Caco-2 (cell line): Measurements from ENCODE around the gene NSD1. TPM values are rescaled to one million over a fixed set of nuclear protein-coding genes. Genes with fewer than 3 reads are reported as not detected.
A peak's percentile ranks its signal among the peaks of the same experiment; 100 is the strongest.

ENCODE experiments used
- BruUV-seq: library from RNA; stranded (reverse); fragments of 400-500 nt; replicated peaks from 2 replicates; lab custom pipeline; 2021; lab: Mats Ljungman, UMichigan
- CTCF ChIA-PET: fragments of 300-600 bp; sonication (Branson Sonifier 250); formaldehyde crosslinking; loops from one replicate; lab custom pipeline; 2022; ENCODE audit warnings: antibody characterized with exemption; lab: Charles Lee
- POLR2A ChIA-PET: fragments of 300-600 bp; sonication (Branson Sonifier 250); formaldehyde crosslinking; loops from one replicate; lab custom pipeline; 2022; ENCODE audit warnings: antibody characterized with exemption; lab: Charles Lee
- DNase-seq, 2 experiments: peaks; one replicate each; pipeline versions ENCODE4 v3.0.0 to v3.0.0-alpha.2; 2020 to 2022
- H3K27me3 ChIP-seq: replicated peaks from 2 replicates; pipeline ENCODE4 v1.6.0; 2011; ENCODE audit warnings: low read length; ENCODE audit not compliant: control insufficient read depth, insufficient read depth
- H3K36me3 ChIP-seq: 2 replicates; pipeline ENCODE4 v1.5.1; 2011; ENCODE audit warnings: low read length; ENCODE audit not compliant: control insufficient read depth, insufficient read depth
- H3K4me1 ChIP-seq: fragments of 250-450 bp; sonication (Bioruptor Pico); 2 replicates; pipeline ENCODE4 v1.5.1; 2020; ENCODE audit warnings: mild to moderate bottlenecking
- H3K4me3 ChIP-seq: 2 replicates; pipeline ENCODE4 v1.5.1; 2011; ENCODE audit warnings: low read depth, mild to moderate bottlenecking, control low read depth, low read length
- H3K9me3 ChIP-seq: fragments of 250-450 bp; sonication (Bioruptor Pico); 2 replicates; pipeline ENCODE4 v1.5.1; 2020; ENCODE audit warnings: mild to moderate bottlenecking, moderate library complexity
- H3K27ac Mint-ChIP-seq: one replicate; pipeline ENCODE4 v1.8.0; 2022; ENCODE audit warnings: mixed read lengths; ENCODE audit not compliant: unreplicated experiment
- H3K27me3 Mint-ChIP-seq: one replicate; pipeline ENCODE4 v1.8.0; 2022; ENCODE audit warnings: mixed read lengths; ENCODE audit not compliant: insufficient read depth, unreplicated experiment
- H3K36me3 Mint-ChIP-seq: one replicate; pipeline ENCODE4 v1.8.0; 2022; ENCODE audit warnings: mild to moderate bottlenecking, mixed read lengths; ENCODE audit not compliant: insufficient read depth, unreplicated experiment
- H3K4me1 Mint-ChIP-seq: one replicate; pipeline ENCODE4 v1.8.0; 2022; ENCODE audit warnings: low read depth, mixed read lengths; ENCODE audit not compliant: unreplicated experiment
- H3K4me3 Mint-ChIP-seq: one replicate; pipeline ENCODE4 v1.8.0; 2022; ENCODE audit warnings: mild to moderate bottlenecking, moderate library complexity, mixed read lengths; ENCODE audit not compliant: unreplicated experiment
- H3K9me3 Mint-ChIP-seq: one replicate; pipeline ENCODE4 v1.8.0; 2022; ENCODE audit warnings: mixed read lengths; ENCODE audit not compliant: unreplicated experiment
- intact Hi-C: fragments of 100-400 bp; cut with micrococcal nuclease; formaldehyde crosslinking; loops from one replicate; pipeline ENCODE4 v1.10.0; 2022; ENCODE audit not compliant: unreplicated experiment
- total RNA-seq: library from RNA; stranded (reverse); gene quantifications from 2 replicates; pipeline ENCODE4 v1.2.3, GENCODE V29; 2022
- TF ChIP-seq, protein P1 (sequence below), 2 experiments: fragments of 200-600 bp in 1 of 2; IDR thresholded peaks; 1 replicate in 1 of 2; 2 replicates in 1 of 2; pipeline versions ENCODE4 v1.5.1 to v1.8.0; 2011 to 2022; ENCODE audit warnings: antibody characterized with exemption in 1 of 2, control low read depth in 1 of 2, inconsistent platforms in 1 of 2, low read depth in 1 of 2, low read length in 1 of 2, mild to moderate bottlenecking in 1 of 2, moderate library complexity in 1 of 2; ENCODE audit not compliant: insufficient read depth in 1 of 2, severe bottlenecking in 1 of 2, unreplicated experiment in 1 of 2

NSD1 gene
- total RNA-seq, 1 experiment from 2014 or later: 67.4 TPM

DNA sequence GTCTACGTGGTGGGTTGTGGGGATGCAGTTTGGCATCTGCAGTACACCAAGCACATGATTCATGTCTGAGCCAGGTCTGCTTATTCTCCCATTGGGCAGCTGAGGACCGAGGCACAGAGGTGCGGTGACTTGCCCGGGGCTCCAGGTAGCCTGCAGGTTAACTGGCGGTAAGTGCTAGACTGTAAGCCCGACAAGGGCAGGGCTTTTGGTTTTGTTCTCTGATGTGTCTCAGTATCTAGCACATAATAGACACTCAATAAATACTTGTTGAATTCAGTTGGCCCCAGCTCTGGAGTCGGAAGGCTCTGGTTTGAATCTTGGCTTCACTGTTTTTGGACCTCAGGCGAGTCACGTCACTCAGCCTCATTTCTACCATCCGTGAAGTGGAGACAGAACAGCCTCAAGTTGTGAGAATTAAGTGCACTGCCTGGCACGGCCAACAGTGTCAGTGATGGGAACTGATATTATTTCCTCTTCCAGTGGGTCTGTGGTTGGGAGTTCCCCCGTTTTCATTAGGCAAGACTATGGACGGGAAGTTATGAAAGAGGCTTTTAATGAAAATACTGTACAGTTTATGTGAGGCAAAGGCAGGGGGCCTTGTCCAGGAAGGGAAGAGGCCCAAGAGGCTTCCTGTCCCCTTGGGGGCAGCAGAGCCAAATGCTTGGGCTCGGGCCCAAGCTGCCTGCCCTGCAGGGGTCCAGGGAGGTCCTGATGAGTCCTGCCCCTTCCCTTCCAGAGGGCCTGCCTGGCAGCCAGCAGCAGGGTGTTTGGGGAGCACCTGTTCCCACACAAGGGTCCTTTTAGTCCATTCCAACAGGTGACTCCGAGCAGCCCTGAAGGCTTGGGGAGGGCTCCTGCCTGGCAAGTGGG is 173.3 kb downstream of the NSD1 start:
- Histone ChIP-seq H3K36me3 (peaks cover 9% of the 10 kb centered on the region), H3K9me3 (no peaks in the 10 kb centered on the region), H3K4me3 (no peak overlapping the region), H3K4me1 (peaks cover 22% of the 10 kb centered on the region), H3K27me3 (no peaks in the 10 kb centered on the region)
- Mint-ChIP-seq H3K4me1 (peaks cover 20% of the 10 kb centered on the region), H3K4me3 (no peak overlapping the region), H3K27me3 (no peaks in the 10 kb centered on the region), H3K27ac (no peak overlapping the region), H3K36me3 (peaks cover 73% of the 10 kb centered on the region), H3K9me3 (no peaks in the 10 kb centered on the region)
- TF ChIP-seq, protein P1, sequence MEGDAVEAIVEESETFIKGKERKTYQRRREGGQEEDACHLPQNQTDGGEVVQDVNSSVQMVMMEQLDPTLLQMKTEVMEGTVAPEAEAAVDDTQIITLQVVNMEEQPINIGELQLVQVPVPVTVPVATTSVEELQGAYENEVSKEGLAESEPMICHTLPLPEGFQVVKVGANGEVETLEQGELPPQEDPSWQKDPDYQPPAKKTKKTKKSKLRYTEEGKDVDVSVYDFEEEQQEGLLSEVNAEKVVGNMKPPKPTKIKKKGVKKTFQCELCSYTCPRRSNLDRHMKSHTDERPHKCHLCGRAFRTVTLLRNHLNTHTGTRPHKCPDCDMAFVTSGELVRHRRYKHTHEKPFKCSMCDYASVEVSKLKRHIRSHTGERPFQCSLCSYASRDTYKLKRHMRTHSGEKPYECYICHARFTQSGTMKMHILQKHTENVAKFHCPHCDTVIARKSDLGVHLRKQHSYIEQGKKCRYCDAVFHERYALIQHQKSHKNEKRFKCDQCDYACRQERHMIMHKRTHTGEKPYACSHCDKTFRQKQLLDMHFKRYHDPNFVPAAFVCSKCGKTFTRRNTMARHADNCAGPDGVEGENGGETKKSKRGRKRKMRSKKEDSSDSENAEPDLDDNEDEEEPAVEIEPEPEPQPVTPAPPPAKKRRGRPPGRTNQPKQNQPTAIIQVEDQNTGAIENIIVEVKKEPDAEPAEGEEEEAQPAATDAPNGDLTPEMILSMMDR (IDR thresholded peaks at IDR 0.05; ENCODE audit: insufficient read depth in 1 of 2, low read depth in 1 of 2, low read length in 1 of 2, severe bottlenecking in 1 of 2, unreplicated experiment in 1 of 2): no peak
- BruUV-seq: no TSS peak
- CTCF ChIA-PET: interaction anchor here (0.6 to 3.7 kb wide), 2 partner anchors 96 to 191 kb away, joined by 3 to 33 read pairs; no protein-coding TSS in a partner anchor
- POLR2A ChIA-PET: no interaction called here
- no peak for DNase-seq
- intact Hi-C loops: no loop called here

DNA sequence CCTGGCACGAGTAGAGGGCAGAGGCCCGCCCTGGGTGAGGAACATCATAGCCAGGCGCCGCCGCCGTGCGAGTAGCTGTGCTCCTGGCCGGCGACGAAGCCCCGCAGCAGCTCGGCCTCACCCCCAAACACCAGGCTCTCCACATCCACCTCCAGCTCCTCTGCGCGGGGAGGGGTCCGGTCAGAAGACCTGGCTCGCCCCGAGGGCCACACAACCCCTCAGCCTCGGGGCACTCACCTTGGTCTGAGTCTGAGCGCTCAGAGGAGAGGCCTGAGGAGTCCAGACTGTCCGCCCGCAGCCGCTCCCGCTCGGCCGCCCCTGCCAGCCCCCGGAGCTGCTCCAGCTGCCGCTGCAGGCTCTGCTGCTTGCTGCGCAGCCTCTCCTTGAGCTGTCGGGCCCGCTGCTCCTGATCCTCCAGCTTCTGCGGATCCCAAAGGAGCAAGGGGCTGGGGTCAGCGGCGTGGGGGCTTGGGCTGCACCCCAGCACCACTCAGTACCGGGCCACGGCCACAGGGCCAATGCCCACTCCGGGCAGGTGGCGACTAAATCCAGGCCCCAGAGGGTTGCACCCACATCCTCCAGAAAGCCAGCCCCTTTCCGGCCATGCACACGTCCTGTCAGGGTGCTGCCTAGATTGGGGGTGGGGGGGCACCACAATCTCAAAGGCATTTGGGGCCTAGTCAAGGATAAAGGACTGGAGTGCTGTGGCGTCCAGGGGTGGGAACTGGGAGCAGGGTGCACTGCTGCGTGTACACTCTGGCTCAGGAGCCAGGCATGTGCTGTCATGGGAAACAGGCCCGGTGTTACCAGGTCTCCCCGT is 174.2 kb downstream of the NSD1 start:
- BruUV-seq: no TSS peak
- no peak for DNase-seq
- intact Hi-C loops: no loop called here
- no peaks in the 10 kb centered on the region for H3K9me3 ChIP-seq
- no peak overlapping the region for H3K4me3 ChIP-seq
- no peaks in the 10 kb centered on the region for H3K27me3 ChIP-seq
- CTCF ChIA-PET: interaction anchor here (0.6 to 3.7 kb wide), 3 partner anchors 63 to 192 kb away, joined by 3 to 33 read pairs (median 3); no protein-coding TSS in a partner anchor
- peaks cover 80% of the 10 kb centered on the region for H3K36me3 Mint-ChIP-seq
- peaks cover 16% of the 10 kb centered on the region for H3K4me1 ChIP-seq
- H3K27me3 Mint-ChIP-seq: no peaks in the 10 kb centered on the region
- TF ChIP-seq, protein P1 (IDR thresholded peaks at IDR 0.05; ENCODE audit: insufficient read depth in 1 of 2, low read depth in 1 of 2, low read length in 1 of 2, severe bottlenecking in 1 of 2, unreplicated experiment in 1 of 2): no peak
- H3K27ac Mint-ChIP-seq: no peak overlapping the region
- no peaks in the 10 kb centered on the region for H3K9me3 Mint-ChIP-seq
- H3K4me1 Mint-ChIP-seq: peaks cover 13% of the 10 kb centered on the region
- peaks cover 7% of the 10 kb centered on the region for H3K36me3 ChIP-seq
- H3K4me3 Mint-ChIP-seq: no peak overlapping the region
- POLR2A ChIA-PET: no interaction called here

DNA sequence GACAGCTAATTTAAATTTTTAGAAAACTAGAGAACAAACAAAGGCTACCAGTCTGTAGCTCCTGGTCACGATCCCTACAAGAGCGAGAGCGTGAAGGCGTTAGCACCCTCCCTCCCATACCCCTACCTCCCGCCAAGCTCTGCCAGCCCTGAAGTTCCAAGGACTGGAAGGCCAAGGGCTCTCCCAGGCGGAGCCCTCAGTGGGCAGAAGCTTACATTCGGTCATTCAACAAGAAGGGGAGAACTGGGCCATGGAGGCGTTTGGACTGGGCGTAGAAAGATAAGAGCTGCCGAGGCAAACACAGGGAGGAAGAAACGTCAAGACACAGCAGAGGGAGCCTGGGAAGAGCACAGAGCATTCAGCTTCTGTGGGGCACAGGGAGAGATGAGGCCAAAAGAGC is 175.2 kb downstream of the NSD1 start:
- TF ChIP-seq, protein P1 (IDR thresholded peaks at IDR 0.05; ENCODE audit: insufficient read depth in 1 of 2, low read depth in 1 of 2, low read length in 1 of 2, severe bottlenecking in 1 of 2, unreplicated experiment in 1 of 2): no peak
- ChIA-PET CTCF (interaction anchor here (0.6 to 3.7 kb wide), 10 partner anchors 10 to 222 kb away, joined by 3 to 33 read pairs (median 8); partner anchors contain the start of genes FGFR4 and PDLIM7), POLR2A (no interaction called here)
- Histone ChIP-seq H3K4me3 (no peak overlapping the region), H3K4me1 (peaks cover 16% of the 10 kb centered on the region), H3K27me3 (no peaks in the 10 kb centered on the region), H3K36me3 (peaks cover 7% of the 10 kb centered on the region), H3K9me3 (no peaks in the 10 kb centered on the region)
- no TSS peak for BruUV-seq
- Mint-ChIP-seq H3K27me3 (no peaks in the 10 kb centered on the region), H3K4me1 (peaks cover 13% of the 10 kb centered on the region), H3K27ac (peak overlapping the region; percentile 58), H3K4me3 (peak overlapping the region; percentile 35), H3K36me3 (peaks cover 73% of the 10 kb centered on the region), H3K9me3 (no peaks in the 10 kb centered on the region)
- intact Hi-C loops: no loop called here
- DNase-seq: no peak
